GM18517 (cell line): ENCODE results near the gene TOMM22.

ENCODE experiments used
- ATAC-seq: cut with Tn5 transposase; IDR thresholded peaks from one replicate; pipeline ENCODE4 v1.9.1; 2021; ENCODE audit warnings: mild to moderate bottlenecking, moderate library complexity; ENCODE audit not compliant: unreplicated experiment

Gene TOMM22

GRCh38 chr22:38715176-38715764, 33.5 kb downstream of the TOMM22 start:
- no peak for ATAC-seq

DNA sequence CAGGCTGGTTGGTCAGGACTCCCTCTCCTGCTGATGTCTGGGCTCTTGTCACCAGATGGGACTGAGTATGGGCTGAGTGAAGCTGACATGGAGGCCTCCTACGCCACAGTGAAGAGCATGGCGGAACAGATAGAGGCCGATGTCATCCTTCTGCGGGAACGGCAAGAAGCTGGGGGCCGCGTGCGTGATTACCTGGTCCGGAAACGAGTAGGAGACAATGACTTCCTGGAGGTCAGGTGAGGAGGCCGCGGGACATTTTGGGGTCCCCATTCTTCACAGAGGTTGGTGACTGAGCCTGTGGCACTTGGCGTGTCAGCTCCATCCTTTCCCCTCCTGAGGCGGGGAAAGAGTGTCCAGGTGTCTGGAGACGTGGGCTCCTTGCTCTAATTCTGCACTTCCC, 34.1 kb downstream of the TOMM22 start:
- ATAC-seq = no peak

DNA sequence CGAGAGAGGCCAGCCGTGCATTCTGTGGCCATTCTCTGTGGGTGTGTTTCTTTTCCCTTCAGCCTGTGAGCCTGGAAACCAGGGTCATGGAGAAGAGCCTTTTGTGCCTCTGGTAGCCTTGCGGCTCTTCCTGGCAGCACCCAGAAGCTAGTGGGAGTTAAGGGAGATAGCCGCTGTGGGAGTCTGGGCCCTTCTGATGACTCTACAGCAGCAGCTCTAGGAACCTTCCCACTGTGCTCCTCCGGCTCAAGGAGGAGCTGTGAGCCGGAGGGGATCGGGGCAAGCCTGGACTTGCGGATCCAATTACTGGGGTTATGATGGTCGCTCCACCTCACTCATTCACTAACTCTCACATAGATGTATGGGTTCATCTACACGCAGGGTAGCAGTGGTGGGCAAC, 34.5 kb downstream of the TOMM22 start:
- ATAC-seq = no peak

DNA sequence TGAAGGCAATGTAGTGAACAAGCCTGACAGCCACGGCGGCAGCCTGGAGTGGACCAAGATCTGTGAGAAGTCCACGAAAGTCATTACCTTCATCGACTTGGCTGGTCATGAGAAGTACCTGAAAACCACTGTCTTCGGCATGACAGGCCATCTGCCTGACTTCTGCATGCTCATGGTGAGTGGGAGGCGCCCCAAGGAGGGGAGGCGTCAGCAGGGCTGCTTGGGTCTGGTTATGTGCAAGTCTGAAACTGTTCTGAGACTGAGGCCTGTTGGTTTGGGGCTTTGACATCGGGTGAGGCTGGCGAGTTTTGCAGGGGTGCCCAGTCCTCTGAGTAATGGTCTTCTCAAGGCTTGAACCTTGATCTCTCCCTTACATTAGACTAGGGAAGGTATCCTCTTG, 35.1 kb downstream of the TOMM22 start:
- no peak for ATAC-seq

GRCh38 chr22:38717244-38717643, 35.5 kb downstream of the TOMM22 start:
- no peak for ATAC-seq

DNA sequence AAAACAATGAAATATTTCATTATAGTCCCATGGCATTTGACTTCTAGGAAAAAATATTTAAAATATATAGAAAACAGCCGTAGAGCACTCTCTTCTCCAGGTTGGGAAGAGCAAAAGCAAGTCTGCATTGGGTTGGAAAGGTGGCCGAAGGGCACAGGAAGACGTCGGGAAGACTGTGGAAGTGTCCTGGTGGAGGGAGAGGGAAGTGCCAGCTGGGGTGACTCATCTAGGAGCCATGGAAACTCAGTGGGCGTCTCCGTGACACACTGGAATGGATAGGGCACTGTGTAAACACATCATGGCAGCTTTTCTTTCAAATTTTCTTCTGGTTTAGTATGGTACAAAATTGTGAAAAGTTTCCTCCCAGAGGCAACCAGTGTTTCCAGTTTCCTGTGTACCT, 36.7 kb downstream of the TOMM22 start:
- no peak for ATAC-seq

DNA sequence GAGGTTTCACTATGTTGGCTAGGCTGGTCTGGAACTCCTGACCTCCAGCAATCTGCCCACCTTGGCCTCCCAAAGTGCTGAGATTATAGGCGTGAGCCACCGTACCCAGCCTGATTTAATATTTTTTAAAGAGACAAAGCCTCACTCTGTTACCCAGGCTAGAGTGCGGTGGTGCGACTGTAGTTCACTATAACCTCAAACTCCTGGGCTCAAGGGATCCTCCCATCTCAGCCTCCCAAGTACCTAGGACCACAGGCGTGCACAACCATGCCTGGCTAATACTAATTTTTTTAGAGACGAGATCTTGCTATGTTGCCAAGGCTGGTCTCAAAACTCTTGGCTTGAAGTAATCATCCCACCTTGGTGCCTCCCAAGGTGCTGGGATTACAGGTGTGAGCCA, 37.4 kb downstream of the TOMM22 start:
- ATAC-seq = no peak

DNA sequence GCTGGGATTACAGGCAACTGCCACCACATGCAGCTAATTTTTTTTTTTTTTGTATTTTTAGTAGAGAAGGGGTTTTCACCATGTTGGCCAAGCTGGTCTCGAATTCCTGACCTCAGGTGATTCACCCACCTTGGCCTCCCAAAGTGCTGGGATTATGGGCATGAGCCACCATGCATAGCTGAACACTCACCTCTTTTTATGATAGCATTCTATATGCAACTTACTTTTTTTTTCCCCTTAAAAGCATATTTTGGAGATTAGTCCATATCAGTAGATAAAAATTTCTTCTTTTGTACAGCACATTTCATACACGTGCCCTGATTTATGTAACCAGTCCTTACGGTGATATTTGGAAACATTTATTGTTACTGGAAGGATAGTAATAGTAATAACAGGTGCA, 38.6 kb downstream of the TOMM22 start:
- ATAC-seq = no peak

- no peak for ATAC-seq
Measured at GRCh38 chr22:38721551-38721950, 39.8 kb downstream of the TOMM22 start.

- no peak for ATAC-seq
Measured at GRCh38 chr22:38724176-38724575, 42.4 kb downstream of the TOMM22 start.

DNA sequence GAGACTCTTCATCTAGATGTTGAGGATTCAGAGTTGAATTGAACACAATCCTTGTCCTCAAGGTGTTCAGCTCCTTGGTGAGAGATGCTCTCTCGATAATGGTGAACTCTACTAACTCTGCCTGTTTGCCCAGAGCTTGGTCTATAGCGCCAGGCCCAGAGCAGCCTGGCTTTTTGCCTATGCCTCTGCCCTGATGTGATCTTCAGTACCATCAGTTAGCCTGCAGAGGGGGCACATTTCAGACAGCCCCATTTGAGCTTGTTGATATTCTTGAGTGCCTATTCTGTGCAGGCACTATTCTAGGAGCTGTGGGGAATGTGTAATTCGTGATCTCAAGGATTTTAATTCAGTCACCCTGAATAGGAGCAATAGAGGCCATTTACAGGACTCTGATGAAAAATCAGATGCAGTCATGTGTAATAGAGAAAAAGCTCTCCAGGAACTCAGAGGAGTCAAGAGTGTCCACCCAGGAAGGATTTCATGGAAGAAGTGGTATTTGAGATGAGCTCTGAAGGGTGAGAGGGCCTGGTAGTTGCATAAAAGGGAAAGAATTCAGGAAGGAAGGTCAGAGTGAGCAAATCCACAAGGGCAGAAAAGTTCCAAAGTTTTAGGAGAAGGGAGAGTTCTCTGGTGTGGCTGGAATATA, 43.3 kb downstream of the TOMM22 start:
- no peak for ATAC-seq

GRCh38 chr22:38725900-38726655, 44.3 kb downstream of the TOMM22 start:
- ATAC-seq = no peak

DNA sequence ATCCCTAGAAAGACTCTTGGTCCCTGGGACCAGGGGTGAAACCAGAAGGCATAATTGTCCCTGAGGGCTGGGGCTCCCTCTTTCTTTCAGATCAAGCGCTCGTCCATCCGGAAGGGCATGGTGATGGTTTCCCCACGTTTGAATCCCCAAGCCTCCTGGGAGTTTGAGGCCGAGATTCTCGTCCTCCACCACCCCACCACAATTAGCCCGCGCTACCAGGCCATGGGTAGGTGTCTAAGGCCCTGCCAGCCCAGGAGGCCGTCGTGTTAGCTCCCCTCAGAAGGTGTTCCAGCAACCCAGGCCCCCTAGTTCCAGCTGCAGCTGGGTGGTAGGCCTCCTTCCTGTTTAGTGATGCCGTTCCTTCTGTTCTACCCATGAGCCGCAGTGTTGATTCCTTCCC, 45.4 kb downstream of the TOMM22 start:
- ATAC-seq = no peak

DNA sequence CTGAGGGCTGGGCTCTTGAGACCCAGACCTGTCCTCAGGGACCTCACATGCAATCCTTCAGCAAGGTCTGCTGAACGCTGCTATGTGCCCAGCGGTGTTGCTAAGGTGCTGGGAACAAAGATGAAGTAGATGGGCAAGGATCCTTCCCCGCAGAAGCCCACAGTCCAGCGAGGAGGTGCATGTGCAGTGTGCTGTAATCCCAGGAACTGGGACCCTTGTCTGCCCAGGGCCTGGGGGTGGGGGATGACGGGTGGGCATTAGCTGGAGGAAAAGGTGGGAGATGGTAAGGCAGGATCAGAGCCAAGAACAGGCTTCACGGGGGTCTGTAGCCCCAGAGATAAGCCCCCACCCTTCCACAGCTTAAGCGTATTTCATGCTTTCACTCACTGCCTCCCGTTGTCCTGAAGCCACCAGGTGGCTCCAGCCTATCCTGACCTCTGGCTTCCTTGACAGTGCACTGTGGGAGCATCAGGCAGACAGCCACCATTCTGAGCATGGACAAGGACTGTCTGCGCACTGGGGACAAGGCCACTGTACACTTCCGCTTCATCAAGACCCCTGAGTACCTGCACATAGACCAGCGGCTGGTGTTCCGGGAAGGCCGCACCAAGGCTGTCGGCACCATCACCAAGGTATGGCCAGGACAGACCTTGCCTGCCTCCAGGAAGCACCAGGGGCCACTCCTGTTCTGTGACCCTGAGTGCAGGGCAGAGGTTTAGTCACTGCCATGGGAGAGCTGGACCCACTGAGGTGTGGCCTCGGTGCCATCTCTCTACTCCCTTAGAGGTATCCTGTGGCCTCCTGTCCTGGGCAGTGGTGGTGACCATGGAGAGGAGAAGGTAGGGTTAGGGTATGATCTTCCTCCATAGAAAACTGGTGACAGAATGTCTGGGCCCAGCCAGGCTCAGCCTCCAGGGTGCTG, 46.0 kb downstream of the TOMM22 start:
- ATAC-seq = no peak

- no peak for ATAC-seq
Measured at GRCh38 chr22:38728871-38729796, 47.4 kb downstream of the TOMM22 start.

- no peak for ATAC-seq
Measured at GRCh38 chr22:38729946-38730345, 48.2 kb downstream of the TOMM22 start.

DNA sequence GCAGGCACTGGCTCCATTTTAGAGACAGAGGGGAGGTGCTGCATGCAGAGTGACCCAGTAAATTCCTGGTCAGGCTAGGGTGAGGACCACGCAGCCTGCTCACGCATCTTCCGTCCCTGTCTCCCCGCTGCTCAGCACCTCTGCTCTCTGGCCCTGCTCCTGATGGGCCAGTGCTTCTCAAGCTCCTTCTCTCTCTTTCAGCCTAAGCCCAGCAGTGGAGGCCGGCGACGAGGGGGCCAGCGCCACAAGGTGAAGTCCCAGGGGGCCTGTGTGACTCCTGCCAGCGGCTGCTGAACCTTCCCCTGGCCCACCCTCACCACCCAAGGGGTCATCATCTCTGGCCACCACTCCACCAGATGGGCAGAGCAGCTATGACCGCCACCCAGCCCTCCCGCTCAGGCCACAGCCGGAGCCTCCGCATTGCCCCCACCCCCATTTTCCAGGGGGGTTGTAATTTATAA, 48.7 kb downstream of the TOMM22 start:
- ATAC-seq = no peak

- no peak for ATAC-seq
Measured at GRCh38 chr22:38731703-38732161, 50.0 kb downstream of the TOMM22 start.

DNA sequence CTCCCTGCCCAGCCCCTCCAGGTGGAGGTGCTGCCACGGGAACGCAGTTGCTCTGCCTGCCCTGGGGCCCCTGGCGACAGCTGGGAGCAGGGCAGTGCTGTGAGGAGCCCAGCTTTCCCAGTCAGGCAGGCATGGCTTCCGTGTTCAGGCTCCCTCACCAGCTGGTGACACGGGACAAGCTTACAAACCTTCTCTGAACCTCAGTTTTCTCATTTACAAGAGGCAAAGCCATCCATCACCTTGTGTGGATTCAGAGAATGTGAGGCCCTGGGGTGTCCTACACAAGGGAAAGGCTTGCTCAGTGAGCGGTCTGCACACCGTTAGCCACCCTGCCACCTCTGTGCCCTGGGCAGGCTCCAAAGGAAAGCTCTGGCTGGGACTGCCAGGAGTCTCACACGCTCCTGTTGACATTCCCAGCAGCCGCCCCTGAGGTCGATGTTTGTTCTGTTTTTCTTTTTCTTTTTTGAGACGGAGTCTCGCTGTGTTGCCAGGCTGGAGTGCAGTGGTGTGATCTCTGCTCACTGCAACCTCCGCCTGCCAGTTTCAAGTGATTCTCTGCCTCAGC, 50.6 kb downstream of the TOMM22 start:
- ATAC-seq = no peak

GRCh38 chr22:38733329-38733723, 51.6 kb downstream of the TOMM22 start:
- ATAC-seq = no peak
